GM19397 (cell line): ENCODE measurements around the gene RNASEH2B.

ENCODE experiments used
- ATAC-seq: cut with Tn5 transposase; IDR thresholded peaks from one replicate; pipeline ENCODE4 v1.9.1; 2021; ENCODE audit warnings: mild to moderate bottlenecking, moderate library complexity; ENCODE audit not compliant: unreplicated experiment

Gene RNASEH2B, protein sequence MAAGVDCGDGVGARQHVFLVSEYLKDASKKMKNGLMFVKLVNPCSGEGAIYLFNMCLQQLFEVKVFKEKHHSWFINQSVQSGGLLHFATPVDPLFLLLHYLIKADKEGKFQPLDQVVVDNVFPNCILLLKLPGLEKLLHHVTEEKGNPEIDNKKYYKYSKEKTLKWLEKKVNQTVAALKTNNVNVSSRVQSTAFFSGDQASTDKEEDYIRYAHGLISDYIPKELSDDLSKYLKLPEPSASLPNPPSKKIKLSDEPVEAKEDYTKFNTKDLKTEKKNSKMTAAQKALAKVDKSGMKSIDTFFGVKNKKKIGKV

DNA sequence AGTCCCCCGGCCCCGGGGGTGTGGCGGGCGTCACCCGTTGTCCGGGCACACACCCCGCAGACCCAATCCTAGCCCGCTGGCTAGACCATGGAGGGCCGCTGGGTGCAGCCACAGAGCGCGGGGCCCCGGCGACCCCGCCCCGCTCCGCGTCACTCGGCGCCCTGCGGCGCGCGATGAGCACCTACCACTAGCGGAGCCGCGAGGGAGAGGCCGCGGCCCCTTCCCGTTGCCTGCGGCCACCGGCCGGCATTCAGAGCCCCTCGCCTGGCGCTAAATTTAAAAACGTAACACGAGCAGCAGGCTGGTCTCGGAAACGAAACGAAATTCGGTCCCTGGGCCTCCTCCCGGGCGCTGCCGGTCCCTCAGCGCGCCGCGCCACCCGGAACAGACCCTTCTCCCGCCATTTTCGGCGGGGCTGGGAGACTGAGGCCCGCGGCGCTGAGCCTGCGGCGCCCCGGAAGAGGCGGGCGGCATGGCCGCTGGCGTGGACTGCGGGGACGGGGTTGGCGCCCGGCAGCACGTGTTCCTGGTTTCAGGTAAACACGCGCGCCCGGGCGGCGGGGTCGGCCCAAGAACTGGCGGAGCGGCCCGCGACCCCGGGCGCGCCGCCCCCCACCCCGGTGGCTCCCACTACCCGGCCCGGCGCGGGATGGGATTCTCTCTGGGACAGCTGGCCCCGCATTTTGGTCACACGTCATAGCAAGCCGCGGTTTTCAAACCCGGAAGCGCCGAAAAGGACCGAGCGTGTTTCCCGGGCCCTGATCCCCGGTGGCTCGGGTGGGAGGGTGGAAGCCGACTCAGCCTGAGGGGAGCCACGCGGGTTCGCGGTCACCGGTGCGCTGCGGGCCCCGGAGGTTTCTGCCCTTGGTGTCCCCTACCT, at the start of gene RNASEH2B:
Gene RNASEH2B (plus strand): TSS at position 187 of the 880 bp plus-strand sequence. CDS start 286 bp downstream, at position 473.
- peak; percentile 73 for ATAC-seq

DNA sequence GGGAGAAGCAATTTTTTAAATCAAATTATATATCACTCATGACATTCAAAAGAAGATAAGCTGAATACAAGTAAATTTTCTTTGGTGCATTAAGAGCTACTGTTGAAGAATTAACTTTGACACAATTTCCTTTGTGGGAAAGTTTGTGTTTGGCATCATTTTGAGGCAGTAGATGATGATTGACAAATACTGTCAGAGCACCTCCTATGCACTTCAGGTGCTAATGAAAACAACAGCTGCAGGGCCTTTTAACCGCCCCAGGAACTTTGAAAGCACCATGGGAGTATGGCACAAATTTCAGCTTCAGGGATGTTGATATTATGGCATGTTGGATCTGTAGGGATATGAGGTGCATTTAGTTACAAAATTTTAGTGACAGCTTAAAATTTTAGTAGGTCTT, 45.1 kb upstream of the RNASEH2B start:
- ATAC-seq = no peak

DNA sequence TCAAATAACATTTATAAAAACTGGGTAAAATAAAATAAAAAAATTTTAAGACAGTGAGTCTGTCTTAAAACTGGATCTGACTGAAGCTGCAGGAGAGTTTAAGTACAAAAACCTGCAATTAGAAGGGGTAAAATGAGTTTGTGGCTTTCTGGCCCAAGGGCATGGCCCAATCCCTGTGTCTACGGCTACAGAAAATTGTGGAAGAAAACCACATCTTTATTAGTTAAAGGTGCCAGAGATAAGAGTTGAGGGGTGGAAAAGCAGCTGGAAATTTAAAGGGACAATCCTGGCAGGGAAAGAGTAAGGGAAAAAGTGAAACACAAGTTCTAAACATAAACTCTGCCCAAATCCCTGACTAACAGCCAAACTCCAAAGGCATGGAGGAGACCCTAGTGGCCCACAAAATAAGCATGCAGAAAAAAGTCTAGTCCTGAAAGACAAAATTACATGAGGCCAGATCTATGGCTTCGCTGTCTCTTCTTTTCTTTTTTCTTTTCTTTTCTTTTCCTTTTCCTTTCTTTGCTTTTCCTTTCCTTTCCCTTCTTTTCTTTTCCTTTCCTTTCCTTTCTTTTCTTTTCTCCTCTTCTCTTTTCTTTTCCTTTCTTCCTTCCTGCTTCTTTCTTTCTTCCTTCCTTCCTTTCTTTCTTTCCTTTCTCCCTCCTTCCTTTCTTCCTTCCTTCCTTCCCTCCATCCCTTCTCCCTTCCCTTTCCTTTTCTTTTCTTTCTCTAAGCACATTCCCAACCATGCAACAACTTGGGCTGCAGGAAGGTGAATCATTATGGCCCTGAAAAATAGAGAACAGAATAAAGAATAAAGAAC, 42.6 kb upstream of the RNASEH2B start:
- no peak for ATAC-seq

DNA sequence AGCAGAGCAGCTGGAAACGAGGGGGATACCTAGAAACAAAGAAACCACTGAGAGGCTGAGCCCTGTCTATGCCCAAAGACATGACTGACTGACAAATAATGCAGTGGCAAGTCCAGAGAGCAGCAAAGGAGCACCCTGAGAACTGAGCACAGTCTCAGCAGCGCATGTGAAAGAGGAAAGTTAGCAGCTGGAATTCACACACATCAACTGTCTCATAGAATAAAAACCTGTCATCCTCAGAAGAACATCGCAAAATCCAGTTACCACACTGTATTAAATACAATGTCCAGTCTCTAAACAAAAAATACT, 42.0 kb upstream of the RNASEH2B start:
- ATAC-seq = no peak

DNA sequence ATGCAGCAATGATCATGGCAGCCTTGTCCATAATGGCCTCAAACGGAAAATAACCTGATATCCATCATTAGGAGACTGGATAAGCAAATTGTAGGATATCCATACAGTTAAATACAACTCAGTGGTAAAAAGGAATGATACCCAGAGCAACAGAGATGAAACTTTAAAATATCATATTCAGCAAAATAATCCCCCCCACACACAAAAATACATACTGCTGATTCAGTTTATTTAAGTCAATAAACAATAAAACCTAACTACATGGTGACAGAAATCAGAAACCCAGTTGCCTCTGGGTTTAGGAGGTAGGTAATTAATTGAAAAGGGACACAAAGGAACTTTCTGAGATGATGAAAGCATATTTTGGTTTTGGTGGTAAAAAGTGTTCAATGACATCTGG, 38.2 kb upstream of the RNASEH2B start:
- ATAC-seq = no peak

DNA sequence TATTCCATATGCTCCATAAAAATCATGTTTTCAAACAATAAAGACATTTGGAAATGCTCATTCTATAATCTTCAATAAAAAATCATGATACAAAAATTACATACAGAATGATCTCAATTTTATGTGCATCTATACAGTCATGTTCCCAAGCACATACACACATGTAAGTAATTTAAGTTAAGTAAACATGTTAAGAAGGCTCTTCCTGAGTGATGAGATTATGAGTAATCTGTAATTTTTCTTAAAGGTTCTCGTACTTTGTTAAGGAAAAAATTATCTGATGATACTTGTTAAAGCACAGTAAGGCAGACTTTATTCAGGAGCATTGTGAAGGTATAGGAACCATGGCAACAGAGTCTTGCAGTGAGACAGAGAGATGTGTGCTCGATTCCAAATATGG, 36.1 kb upstream of the RNASEH2B start:
- ATAC-seq = no peak

DNA sequence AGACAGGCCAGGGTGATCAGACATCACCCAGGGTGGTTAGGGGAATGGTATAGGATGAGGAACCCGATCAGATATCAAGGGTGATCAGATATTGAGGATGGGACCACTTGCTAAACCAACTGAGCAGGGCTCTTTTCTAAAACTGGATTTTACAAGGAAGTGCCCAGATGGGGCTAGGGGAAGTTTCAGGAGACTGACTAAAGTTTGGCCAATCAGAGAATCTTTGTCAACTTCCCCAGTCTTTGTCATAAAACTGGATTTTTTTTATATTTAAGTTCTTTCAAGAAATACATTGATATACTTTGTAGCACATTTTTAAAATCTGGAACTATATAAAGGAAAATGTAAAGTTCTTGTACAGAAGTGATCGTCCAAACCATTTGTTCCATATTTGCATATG, 35.6 kb upstream of the RNASEH2B start:
- ATAC-seq = no peak

DNA sequence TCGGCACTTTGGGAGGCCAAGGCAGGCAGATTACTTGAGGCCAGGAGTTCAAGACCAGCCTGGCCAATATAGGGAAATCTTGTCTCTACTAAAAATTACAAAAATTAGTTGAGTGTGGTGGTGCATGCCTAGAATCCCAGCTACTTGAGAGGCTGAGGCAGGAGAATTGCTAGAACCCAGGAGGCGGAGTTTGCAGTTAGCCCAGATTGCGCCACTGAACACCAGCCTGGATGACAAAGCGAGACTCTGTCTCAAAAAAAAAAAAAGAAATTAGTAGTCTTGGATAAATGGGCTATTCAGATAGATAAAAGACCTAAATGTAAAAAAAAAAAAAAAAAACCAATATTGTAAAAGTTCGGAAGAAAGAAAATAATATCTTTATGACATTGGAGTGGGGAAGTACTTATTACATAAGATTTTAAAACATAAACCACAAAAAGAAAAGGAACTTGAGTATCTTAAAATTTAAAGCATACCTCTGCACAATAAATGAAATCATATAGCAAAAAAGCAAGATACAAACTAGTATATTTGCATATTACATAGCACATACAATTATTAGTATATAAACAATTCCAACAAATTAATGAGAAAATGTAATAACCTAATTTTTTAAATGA, 26.7 kb upstream of the RNASEH2B start:
- ATAC-seq = no peak

DNA sequence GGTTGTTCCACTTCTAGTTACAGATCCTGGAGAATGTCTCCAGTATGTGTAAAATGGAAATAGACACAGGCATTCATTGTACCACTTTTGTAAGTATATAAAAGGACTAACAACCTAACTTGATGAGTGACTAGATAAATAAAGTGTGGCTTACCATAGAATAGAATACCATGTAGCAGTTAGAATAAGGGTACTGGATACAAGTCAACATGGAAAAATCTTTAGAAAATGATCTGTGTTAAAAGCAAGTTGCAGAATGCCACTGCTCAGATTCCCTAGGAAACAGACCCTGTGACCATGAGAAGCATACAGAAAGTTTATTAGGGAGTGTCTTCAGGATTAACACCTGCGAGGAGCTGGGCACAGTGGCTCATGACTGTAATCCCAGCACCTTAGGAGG, 25.9 kb upstream of the RNASEH2B start:
- no peak for ATAC-seq

DNA sequence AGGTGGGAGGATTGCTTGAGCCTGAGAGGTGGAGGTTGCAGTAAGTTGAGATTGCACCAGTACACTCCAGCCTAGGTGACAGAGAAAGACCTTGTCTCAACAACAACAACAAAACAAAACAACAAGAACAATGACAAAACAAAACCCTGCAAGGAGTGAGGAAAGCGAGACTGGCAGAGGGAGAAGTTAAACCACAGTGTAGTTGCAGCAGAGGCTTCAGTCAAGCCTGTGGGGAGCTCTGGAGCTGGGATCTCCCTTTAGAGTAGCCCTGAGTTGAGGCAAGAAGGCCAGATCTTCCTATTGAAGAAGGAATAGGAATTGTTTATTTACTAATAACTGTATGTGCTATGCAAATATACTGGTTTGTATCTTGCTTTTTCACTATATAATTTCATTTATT, 25.3 kb upstream of the RNASEH2B start:
- ATAC-seq = no peak

DNA sequence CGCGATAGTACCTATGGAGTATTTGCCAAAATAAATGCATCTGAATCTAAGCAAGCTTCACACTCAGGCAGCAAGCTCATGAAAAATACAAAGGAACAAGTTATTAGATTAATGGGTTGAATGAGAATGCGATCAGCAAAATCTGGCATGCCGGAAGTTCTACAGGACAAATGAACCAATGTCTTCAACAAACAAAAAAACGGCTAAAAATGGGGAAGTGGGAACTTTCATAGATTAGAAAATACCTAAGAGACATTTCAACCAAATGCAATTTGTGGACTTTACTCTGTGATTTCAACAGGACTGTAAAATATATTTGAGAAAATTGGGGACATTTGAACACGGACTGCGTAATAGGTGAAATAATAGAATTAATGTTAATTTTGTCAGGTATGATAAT, 22.4 kb upstream of the RNASEH2B start:
- ATAC-seq = no peak

DNA sequence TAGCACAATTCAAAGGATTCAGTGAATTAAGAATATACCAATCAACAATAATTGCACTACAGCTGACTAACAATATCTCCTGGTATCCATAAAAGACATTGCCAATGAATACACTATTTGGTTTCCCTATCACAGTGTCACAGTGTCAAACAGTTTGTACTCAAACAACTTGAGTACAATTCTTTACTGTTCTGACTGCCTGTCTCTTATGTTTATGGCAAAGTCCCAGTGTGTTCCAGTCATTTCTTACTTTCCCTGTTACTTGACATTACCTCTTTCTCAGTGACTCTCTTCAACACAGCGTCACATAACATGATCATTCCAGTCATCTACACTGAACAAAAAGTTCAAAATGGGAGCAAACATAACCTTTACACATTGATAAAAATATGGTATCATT, 21.2 kb upstream of the RNASEH2B start:
- no peak for ATAC-seq

DNA sequence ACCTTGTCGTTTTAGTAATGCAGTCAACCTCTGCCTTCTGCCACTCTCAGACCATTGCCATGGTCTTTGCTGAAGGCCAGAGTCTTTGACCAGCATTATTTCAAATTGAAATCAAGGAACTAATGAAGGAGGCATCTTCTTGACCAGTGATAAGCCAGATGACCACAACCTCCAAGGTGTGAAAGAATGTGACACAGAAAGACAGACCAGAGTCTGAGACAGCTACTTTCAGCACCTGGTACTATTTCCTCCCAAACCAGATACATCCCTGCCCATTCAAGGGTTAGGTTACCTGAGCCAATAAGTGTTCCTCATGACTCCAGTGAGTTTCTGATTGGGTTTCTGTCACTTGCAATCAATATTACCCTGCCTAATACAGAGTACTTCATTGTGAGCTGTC, 20.3 kb upstream of the RNASEH2B start:
- ATAC-seq = no peak

DNA sequence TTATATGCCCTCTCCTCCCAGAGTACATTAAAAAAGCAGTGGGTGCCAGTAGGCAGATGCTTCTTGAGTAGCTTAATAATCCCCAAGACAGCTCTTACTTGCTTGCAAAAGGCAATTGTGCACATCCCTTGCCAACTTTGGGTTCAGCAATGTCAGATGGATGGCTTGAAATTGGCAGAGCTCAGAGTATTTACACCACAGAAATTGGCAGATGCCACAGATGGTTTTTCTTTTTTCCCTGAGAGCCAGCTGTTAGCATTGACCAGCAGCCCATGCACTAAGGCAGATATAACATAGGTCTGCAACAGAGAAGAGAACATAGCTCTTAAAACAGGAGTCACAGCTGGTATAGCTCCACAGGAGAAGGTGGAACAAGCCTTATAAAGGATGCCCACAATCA, 18.4 kb upstream of the RNASEH2B start:
- no peak for ATAC-seq

DNA sequence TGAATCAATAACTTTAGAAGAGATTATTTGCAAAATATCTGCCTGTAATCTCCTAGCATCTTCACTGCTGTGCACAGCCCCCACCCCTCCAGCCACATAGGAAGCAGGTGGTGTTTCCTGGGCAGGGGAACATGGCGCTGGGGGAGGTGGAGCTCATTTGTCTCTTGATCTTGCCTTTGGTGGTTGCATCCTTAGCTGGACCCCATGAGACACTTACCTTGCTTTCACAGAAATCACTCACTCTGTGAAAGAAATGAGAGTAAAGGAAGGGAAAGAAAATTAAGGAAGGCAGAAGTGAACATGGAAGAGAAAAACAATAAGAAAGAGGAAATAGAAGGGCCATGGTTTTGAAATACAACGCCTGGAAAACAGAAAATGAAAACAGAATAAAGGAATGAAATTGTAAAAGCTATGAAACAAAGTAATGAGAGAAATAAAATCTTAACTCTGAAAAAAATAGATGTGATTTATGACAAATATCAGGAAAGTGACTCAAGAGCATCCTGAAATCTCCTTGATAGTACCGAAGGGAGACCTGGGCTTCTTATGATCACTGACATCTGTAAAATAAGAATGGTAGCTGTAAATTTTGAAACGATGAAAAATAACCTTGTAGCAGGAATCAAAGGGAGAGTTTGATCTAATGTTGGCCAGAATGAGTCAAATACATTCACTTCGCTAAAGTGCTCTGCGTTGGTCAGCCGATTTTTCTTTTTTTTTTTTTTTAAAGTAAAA, 17.2 kb upstream of the RNASEH2B start:
- no peak for ATAC-seq

DNA sequence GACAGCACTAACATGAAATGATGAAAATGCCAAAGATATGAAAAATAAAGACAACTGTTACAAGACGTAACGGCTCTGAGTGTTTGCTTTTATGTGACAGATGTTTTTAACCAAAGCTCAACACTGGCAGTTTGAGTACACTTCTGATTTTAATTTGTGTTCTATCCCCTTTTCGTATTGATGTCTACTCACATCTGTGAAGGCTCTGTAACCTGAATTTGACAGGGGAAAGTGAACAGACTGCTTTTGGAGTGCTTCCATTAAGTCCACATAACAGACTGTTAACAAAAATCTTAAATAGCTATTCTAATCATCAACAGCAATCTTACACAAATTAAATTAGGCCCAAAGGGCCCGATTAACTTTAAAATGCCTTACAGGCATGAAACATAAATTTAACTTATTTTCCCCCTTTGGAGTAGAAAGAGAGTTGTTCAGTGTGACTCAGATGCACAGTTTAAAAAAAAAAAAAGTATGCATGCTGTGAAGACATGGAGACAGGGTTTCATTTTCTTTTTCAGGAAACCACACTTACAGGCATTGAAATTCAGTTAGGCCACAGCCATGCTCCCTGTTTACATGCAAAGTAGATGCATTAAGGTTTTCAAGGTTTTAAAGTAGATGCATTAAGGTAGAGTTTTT, 16.3 kb upstream of the RNASEH2B start:
- peak; percentile 74 for ATAC-seq

DNA sequence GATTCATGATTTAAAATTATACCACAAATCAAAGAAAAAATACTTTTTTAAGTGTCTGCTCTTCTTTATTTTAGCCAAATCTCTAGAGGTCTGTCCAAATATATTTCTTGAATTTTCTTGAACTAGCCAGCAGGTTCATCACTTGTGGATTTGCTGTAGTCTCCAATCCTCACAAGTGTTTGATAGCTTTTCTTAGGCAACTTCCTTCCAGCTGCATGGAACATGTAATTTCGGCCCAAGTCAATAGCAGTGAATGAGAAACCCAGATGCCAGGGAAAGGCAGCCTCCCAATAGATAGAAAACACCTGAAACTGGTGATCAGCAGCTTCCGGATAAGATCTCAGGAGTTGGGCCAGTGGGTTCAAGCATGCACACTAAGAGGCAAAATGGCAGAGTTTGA, 15.6 kb upstream of the RNASEH2B start:
- ATAC-seq = no peak

DNA sequence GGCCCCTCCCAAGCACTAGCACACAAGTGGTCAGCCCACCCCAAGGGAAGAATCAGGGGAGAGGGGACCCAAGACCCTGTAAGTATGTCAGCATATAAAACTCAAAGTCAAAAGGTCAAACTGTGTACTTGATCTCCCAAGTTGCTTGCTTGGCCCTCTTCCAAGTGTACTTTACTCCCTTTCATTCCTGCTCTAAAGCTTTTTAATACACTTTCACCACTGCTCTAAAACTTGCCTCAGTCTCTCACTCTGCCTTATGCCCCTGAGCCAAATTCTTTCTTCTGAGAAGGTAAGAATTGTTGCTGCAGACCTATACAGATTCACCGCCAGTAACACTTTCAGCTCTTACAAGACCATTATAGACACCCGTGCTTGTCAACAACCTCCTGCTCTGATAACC, 15.1 kb upstream of the RNASEH2B start:
- no peak for ATAC-seq

DNA sequence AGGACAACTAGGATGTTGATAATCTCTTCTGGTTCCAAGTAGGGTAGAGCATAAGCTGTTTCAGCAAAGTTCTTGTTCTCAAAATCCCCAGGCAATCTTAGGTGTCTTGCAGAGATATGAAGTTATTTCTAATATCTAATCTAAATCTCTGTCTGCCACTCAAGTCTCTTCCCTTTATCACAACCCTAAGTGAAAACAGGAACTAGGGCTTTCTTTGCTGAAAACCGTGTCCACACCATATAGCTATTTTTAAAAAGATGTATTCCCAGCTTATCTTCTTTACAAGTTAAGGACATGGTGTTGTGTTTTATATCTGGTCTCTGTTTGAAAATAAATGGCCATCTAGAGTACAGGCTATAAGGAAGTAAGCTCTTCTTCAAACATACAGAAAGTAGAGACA, 11.3 kb upstream of the RNASEH2B start:
- no peak for ATAC-seq

DNA sequence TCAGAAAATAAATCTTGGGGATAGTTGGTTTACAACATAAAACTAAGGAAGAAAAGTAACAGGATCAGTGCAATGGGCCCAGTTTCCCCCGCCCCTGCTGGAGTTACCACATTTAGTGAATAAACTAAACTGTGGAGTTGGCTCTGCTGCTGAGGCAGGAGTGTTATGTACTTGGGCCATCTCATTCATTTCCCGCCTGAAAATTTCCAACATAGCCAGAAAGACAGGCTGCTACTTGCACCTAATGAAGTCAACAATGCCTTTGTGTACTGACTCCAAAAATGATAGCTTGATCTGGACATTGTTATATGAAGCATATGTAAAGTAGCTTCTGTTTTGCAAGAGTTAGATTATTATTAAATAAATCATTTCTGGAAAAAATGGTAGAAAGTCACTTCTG, 7.9 kb upstream of the RNASEH2B start:
- ATAC-seq = no peak
